Measurements from ENCODE around the gene DNAJB11.

Gene DNAJB11

GRCh38 chr3:186534113-186534669 lies 36.3 kb upstream of the DNAJB11 start:
- H3K27ac ChIP-seq = no peak overlapping the region
- H3K27me3 ChIP-seq (replicated peaks) = no peaks in the 10 kb centered on the region
- H3K36me3 ChIP-seq (replicated peaks) = no peaks in the 10 kb centered on the region
- in situ Hi-C loops (cut with HindIII; ENCODE audit: low pct_ligation_motif_present, low sequenced_read_pairs) = loop anchor here (25.0 kb wide), 1 partner anchor 547 kb away; no protein-coding TSS in a partner anchor
- TF ChIP-seq CTCF (IDR thresholded peaks at IDR 0.05; ENCODE audit: low read depth, low read length, missing control alignments) = no peak
- DNase-seq = no peak
- H3K4me3 ChIP-seq (ENCODE audit: low read depth, low read length) = no peak overlapping the region

GRCh38 chr3:186536883-186537844 lies 33.4 kb upstream of the DNAJB11 start:
- in situ Hi-C loops (cut with HindIII; ENCODE audit: low pct_ligation_motif_present, low sequenced_read_pairs) = loop anchor here (25.0 kb wide), 1 partner anchor 550 kb away; no protein-coding TSS in a partner anchor
- H3K36me3 ChIP-seq (replicated peaks) = no peaks in the 10 kb centered on the region
- no peaks in the 10 kb centered on the region for H3K27me3 ChIP-seq (replicated peaks)
- peak; percentile 40 for DNase-seq
- H3K4me3 ChIP-seq (ENCODE audit: low read depth, low read length) = no peak overlapping the region
- TF ChIP-seq CTCF (IDR thresholded peaks at IDR 0.05; ENCODE audit: low read depth, low read length, missing control alignments) = no peak
- no peak overlapping the region for H3K27ac ChIP-seq

- in situ Hi-C loops (cut with HindIII; ENCODE audit: low pct_ligation_motif_present, low sequenced_read_pairs) = loop anchor here (25.0 kb wide), 1 partner anchor 551 kb away; no protein-coding TSS in a partner anchor
- no peak overlapping the region for H3K4me3 ChIP-seq (ENCODE audit: low read depth, low read length)
- no peaks in the 10 kb centered on the region for H3K27me3 ChIP-seq (replicated peaks)
- TF ChIP-seq CTCF (IDR thresholded peaks at IDR 0.05; ENCODE audit: low read depth, low read length, missing control alignments) = no peak
- DNase-seq = no peak
- H3K27ac ChIP-seq = no peak overlapping the region
- no peaks in the 10 kb centered on the region for H3K36me3 ChIP-seq (replicated peaks)
Observed at GRCh38 chr3:186538779-186539178, 31.7 kb upstream of the DNAJB11 start.

GRCh38 chr3:186540221-186540834 lies 30.2 kb upstream of the DNAJB11 start:
- Histone ChIP-seq H3K36me3 (replicated peaks) (no peaks in the 10 kb centered on the region), H3K4me3 (ENCODE audit: low read depth, low read length) (no peak overlapping the region), H3K27me3 (replicated peaks) (no peaks in the 10 kb centered on the region), H3K27ac (no peak overlapping the region)
- in situ Hi-C loops (cut with HindIII; ENCODE audit: low pct_ligation_motif_present, low sequenced_read_pairs) = loop anchor here (25.0 kb wide), 1 partner anchor 553 kb away; no protein-coding TSS in a partner anchor
- DNase-seq = peak; percentile 77
- TF ChIP-seq CTCF (IDR thresholded peaks at IDR 0.05; ENCODE audit: low read depth, low read length, missing control alignments) = peak; percentile 72

- no peak overlapping the region for H3K27ac ChIP-seq
- in situ Hi-C loops (cut with HindIII; ENCODE audit: low pct_ligation_motif_present, low sequenced_read_pairs) = loop anchor here (25.0 kb wide), 1 partner anchor 554 kb away; no protein-coding TSS in a partner anchor
Observed at GRCh38 chr3:186540835-186541226, 29.7 kb upstream of the DNAJB11 start.

More at GRCh38 chr3:186540835-186541226, 29.7 kb upstream of the DNAJB11 start:
- DNase-seq = no peak
- Histone ChIP-seq H3K36me3 (replicated peaks) (no peaks in the 10 kb centered on the region), H3K27me3 (replicated peaks) (no peaks in the 10 kb centered on the region), H3K4me3 (ENCODE audit: low read depth, low read length) (no peak overlapping the region)
- no peak for TF ChIP-seq CTCF (IDR thresholded peaks at IDR 0.05; ENCODE audit: low read depth, low read length, missing control alignments)
